Neural cell (in vitro differentiated cells): ENCODE data around the gene SNX2.

Source experiments
- CTCF ChIP-seq: fragments of 450-650 bp; IDR thresholded peaks from 2 replicates; pipeline ENCODE4 v1.5.1; 2014; ENCODE audit warnings: antibody characterized with exemption, mild to moderate bottlenecking, moderate library complexity; ENCODE audit not compliant: poor library complexity, severe bottlenecking
- EZH2 ChIP-seq: fragments of 200-600, 300-800 bp; shearing (Covaris generic), sonication (generic); IDR thresholded peaks from 2 replicates; pipeline ENCODE4 v1.6.1; 2014; ENCODE audit warnings: antibody characterized with exemption, low read length, borderline replicate concordance, mild to moderate bottlenecking; ENCODE audit not compliant: insufficient read depth, poor library complexity, severe bottlenecking
- POLR2AphosphoS5 ChIP-seq: IDR thresholded peaks from 2 replicates; pipeline ENCODE4 v1.6.1; 2012
- REST ChIP-seq: IDR thresholded peaks from 2 replicates; pipeline ENCODE4 v1.6.1; 2012; ENCODE audit warnings: borderline replicate concordance
- SMC3 ChIP-seq: fragments of 450-650 bp; conservative IDR thresholded peaks from 2 replicates; pipeline ENCODE4 v1.6.1; 2014; ENCODE audit warnings: antibody characterized with exemption, mild to moderate bottlenecking, moderate library complexity; ENCODE audit not compliant: poor library complexity
- TAF1 ChIP-seq: IDR thresholded peaks from 2 replicates; pipeline ENCODE4 v1.6.1; 2012; ENCODE audit warnings: low read depth

GRCh38 chr5:122847687-122848081, 72.8 kb downstream of the SNX2 start:
- TF ChIP-seq EZH2 (no peak), POLR2AphosphoS5 (no peak), SMC3 (no peak), TAF1 (no peak), CTCF (no peak), REST (no peak)
